ENCODE data around the gene GRAMD1B.

Gene GRAMD1B

DNA sequence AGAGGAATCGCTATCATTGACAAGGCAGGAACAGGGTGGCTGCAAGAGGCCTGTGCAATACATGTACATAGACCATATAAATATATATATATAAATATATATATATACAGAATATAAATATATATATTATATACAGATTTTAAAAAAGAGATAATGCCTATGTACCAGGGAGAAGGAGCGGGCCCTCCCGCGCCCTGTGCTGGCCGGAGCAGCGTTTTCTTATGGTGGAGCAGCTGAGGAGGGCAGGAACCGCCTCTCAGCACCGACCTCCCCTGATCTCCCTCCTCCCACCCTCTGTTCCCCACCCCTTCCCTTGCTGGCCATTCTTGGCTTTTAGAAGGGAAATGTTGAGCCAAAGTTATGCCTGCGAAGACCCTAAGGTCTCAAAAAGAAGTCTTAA lies 192.5 kb downstream of the GRAMD1B start:
- TF ChIP-seq, protein P1, sequence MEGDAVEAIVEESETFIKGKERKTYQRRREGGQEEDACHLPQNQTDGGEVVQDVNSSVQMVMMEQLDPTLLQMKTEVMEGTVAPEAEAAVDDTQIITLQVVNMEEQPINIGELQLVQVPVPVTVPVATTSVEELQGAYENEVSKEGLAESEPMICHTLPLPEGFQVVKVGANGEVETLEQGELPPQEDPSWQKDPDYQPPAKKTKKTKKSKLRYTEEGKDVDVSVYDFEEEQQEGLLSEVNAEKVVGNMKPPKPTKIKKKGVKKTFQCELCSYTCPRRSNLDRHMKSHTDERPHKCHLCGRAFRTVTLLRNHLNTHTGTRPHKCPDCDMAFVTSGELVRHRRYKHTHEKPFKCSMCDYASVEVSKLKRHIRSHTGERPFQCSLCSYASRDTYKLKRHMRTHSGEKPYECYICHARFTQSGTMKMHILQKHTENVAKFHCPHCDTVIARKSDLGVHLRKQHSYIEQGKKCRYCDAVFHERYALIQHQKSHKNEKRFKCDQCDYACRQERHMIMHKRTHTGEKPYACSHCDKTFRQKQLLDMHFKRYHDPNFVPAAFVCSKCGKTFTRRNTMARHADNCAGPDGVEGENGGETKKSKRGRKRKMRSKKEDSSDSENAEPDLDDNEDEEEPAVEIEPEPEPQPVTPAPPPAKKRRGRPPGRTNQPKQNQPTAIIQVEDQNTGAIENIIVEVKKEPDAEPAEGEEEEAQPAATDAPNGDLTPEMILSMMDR (IDR thresholded peaks at IDR 0.05; ENCODE audit: insufficient read depth, low read depth, low read length, missing control alignments), result no peak
- DNase-seq (ENCODE audit: low read depth), result no peak
- no peak overlapping the region for H3K4me3 ChIP-seq (ENCODE audit: low read length)

- H3K4me3 ChIP-seq (ENCODE audit: low read length), result no peak overlapping the region
- peak; percentile 8 for DNase-seq (ENCODE audit: low read depth)
- TF ChIP-seq, protein P1 (IDR thresholded peaks at IDR 0.05; ENCODE audit: insufficient read depth, low read depth, low read length, missing control alignments), result no peak
These were observed 194.9 kb downstream of the GRAMD1B start for GRCh38 chr11:123624974-123625373.

GRCh38 chr11:123628936-123629683 lies 199.0 kb downstream of the GRAMD1B start:
- H3K4me3 ChIP-seq (ENCODE audit: low read length), result no peak overlapping the region
- no peak for DNase-seq (ENCODE audit: low read depth)
- TF ChIP-seq, protein P1 (IDR thresholded peaks at IDR 0.05; ENCODE audit: insufficient read depth, low read depth, low read length, missing control alignments), result no peak

- H3K4me3 ChIP-seq (ENCODE audit: low read length), result no peak overlapping the region
- TF ChIP-seq, protein P1 (IDR thresholded peaks at IDR 0.05; ENCODE audit: insufficient read depth, low read depth, low read length, missing control alignments), result no peak
- DNase-seq (ENCODE audit: low read depth), result no peak
These were observed 200.1 kb downstream of the GRAMD1B start for GRCh38 chr11:123630126-123630608.

DNA sequence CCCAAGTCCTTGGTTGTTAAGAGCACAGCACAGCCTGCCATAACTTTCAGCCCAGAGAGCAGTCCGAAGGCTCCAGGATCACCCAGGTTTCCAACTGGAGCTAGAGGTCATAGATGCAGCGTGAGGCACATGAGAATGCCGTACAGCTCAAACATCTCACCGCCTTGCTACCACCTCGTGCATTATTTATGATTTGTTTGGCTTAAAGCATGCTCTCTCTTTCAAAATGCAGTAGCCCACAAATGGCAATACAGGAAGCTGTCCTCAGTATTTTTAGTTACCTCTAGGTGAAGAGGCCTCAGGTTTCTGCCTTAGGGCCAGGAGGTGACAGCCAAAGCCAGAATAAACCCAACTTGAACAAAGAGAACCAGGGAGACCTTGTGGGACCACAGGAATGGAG lies 210.0 kb downstream of the GRAMD1B start:
- H3K4me3 ChIP-seq (ENCODE audit: low read length), result no peak overlapping the region
- no peak for DNase-seq (ENCODE audit: low read depth)
- TF ChIP-seq, protein P1 (IDR thresholded peaks at IDR 0.05; ENCODE audit: insufficient read depth, low read depth, low read length, missing control alignments), result no peak

- TF ChIP-seq, protein P1 (IDR thresholded peaks at IDR 0.05; ENCODE audit: insufficient read depth, low read depth, low read length, missing control alignments), result peak; percentile 87
- DNase-seq (ENCODE audit: low read depth), result peak; percentile 49
- H3K4me3 ChIP-seq (ENCODE audit: low read length), result no peak overlapping the region
These were observed 210.8 kb downstream of the GRAMD1B start for GRCh38 chr11:123640677-123641494.

Data from epithelial cell of esophagus (primary cell).